K562 (cell line): ENCODE results near the gene TSHR. TPM values are rescaled to one million over a fixed set of nuclear protein-coding genes. Genes with fewer than 3 reads are reported as not detected.

Experiments used
- CBFB ChIP-seq: sonication (generic); formaldehyde crosslinking; IDR thresholded peaks from 2 replicates; pipeline ENCODE4 v1.4.0; 2020; ENCODE audit warnings: mild to moderate bottlenecking, missing genetic modification reagents
- CBX5 ChIP-seq: IDR thresholded peaks from 2 replicates; pipeline ENCODE4 v1.6.1; 2014; ENCODE audit warnings: low read depth, borderline replicate concordance
- ELF1 ChIP-seq: fragments of 200-800 bp; sonication (Bioruptor generic); IDR thresholded peaks from 2 replicates; pipeline ENCODE4 v1.6.1; 2016; ENCODE audit warnings: missing genetic modification characterization, missing compliant biosample characterization
- KDM2B ChIP-seq: fragments of 250-450 bp; sonication (Bioruptor Pico); IDR thresholded peaks from 2 replicates; pipeline ENCODE4 v1.8.0; 2021; ENCODE audit warnings: mild to moderate bottlenecking, moderate library complexity
- KDM5B ChIP-seq: fragments of 200-600 bp; sonication (generic); IDR thresholded peaks from 2 replicates; pipeline ENCODE4 v1.6.1; 2012; ENCODE audit warnings: low read depth, mild to moderate bottlenecking, moderate library complexity, low read length, control low read depth, inconsistent platforms; ENCODE audit not compliant: insufficient replicate concordance
- NFIX ChIP-seq: fragments of 250-450 bp; sonication (Bioruptor Pico); IDR thresholded peaks from 2 replicates; pipeline ENCODE4 v1.4.0; 2020; ENCODE audit warnings: low read depth, mild to moderate bottlenecking, moderate library complexity
- NFRKB ChIP-seq: fragments of 450-650 bp; IDR thresholded peaks from 2 replicates; pipeline ENCODE4 v1.6.1; 2016; ENCODE audit warnings: low read depth
- PHB2 ChIP-seq: fragments of 450-650 bp; IDR thresholded peaks from 2 replicates; pipeline ENCODE4 v1.6.1; 2017; ENCODE audit warnings: low read depth
- POLR2G ChIP-seq: fragments of 200-400 bp; formaldehyde crosslinking; IDR thresholded peaks from 2 replicates; pipeline ENCODE4 v1.6.1; 2017; ENCODE audit warnings: low read depth, mild to moderate bottlenecking, antibody characterized with exemption, low read length, moderate library complexity
- RFX7 ChIP-seq: fragments of 250-450 bp; sonication (Bioruptor Pico); IDR thresholded peaks from 2 replicates; pipeline ENCODE4 v1.5.1; 2021; ENCODE audit warnings: mild to moderate bottlenecking
- SMC3 ChIP-seq: conservative IDR thresholded peaks from 2 replicates; pipeline ENCODE4 v1.6.1; 2011; ENCODE audit warnings: low read depth, low read length, improper control_type of control experiment; ENCODE audit not compliant: insufficient read depth
- ZC3H8 ChIP-seq: fragments of 450-650 bp; IDR thresholded peaks from 2 replicates; pipeline ENCODE4 v1.6.1; 2017
- ZNF766 ChIP-seq: fragments of 200-800 bp; sonication (Bioruptor generic); conservative IDR thresholded peaks from 2 replicates; pipeline ENCODE4 v1.6.1; 2016; ENCODE audit warnings: missing genetic modification characterization, missing compliant biosample characterization
- polyA plus RNA-seq, 8 experiments: library from polyadenylated mRNA; depleted of rRNA in 4 of 8; stranded (reverse) in 5 of 8; unstranded in 3 of 8; fragments of >200 nt; fragmentation: Nextera tagmentation in 2 of 8; fragmentation: Illumina TruSeq in 1 of 8; extraction: Ambion mirVana in 2 of 8; extraction: Trizol in 1 of 8; gene quantifications; 2 replicates each; pipeline versions ENCODE4 v1.2.1 to v1.2.3, GENCODE V29; 2011 to 2014; ENCODE audit warnings: inconsistent platforms in 1 of 8, missing spikeins in 1 of 8
- total RNA-seq, 7 experiments: library from RNA; depleted of rRNA in 6 of 7; stranded (reverse); fragments of >200 nt in 6 of 7; fragmentation: Illumina TruSeq in 2 of 7; extraction: Trizol in 2 of 7; gene quantifications; 2 replicates each; pipeline versions ENCODE4 v1.2.1 to v1.2.3, GENCODE V29; 2011 to 2021; ENCODE audit warnings: low replicate concordance in 1 of 7
- TF ChIP-seq, protein P1 (sequence below): sonication (generic); formaldehyde crosslinking; IDR thresholded peaks from 2 replicates; pipeline ENCODE4 v1.8.1; 2023; ENCODE audit warnings: mild to moderate bottlenecking, missing genetic modification reagents
- TF ChIP-seq, protein P2 (sequence below), 2 experiments: IDR thresholded peaks in 1 of 2; conservative IDR thresholded peaks in 1 of 2; 2 replicates each; pipeline ENCODE4 v1.6.1; 2016; ENCODE audit warnings: low read depth in 2 of 2, mild to moderate bottlenecking in 1 of 2, missing compliant biosample characterization in 1 of 2, missing genetic modification characterization in 1 of 2, moderate library complexity in 1 of 2
- TF ChIP-seq, protein P3 (sequence below), 2 experiments: IDR thresholded peaks; 2 replicates each; pipeline ENCODE4 v1.6.1; 2012; ENCODE audit warnings: improper control_type of control experiment in 2 of 2, low read depth in 2 of 2, low read length in 2 of 2, borderline replicate concordance in 1 of 2
- TF ChIP-seq, protein P4 (sequence below): fragments of 450-650 bp; IDR thresholded peaks from 2 replicates; pipeline ENCODE4 v1.6.1; 2016; ENCODE audit warnings: low read depth, mild to moderate bottlenecking, moderate library complexity
- TF ChIP-seq, protein P5 (sequence below): sonication (generic); formaldehyde crosslinking; IDR thresholded peaks from 2 replicates; pipeline ENCODE4 v1.9.0; 2022; ENCODE audit warnings: mild to moderate bottlenecking, missing genetic modification reagents

The TSHR gene
- total and polyA plus RNA-seq, 9 of the 15 experiments (the other 6 are each of a cell fraction or from before 2014, with no cell fraction given), result 0.01 to 0.10 TPM; not detected in 7

DNA sequence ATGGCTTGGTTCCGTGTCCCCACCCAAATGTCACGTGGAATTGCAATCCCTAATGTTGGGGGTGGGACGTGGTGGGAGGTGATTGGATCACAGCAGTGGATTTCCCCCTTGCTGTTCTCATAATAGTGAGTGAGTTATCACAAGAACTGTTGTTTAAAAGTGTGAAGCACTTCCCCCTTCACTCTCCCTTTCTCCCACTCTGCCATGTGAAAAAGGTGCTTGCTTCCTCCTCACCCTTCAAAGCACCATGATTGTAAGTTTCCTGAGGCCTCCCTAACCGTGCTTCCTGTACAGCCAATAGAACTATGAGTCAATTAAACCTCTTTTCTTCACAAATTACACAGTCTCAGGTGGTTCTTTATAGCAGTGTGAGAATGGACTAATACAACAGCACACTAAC, 8.6 kb upstream of the TSHR start (continued):
- TF ChIP-seq, protein P1, sequence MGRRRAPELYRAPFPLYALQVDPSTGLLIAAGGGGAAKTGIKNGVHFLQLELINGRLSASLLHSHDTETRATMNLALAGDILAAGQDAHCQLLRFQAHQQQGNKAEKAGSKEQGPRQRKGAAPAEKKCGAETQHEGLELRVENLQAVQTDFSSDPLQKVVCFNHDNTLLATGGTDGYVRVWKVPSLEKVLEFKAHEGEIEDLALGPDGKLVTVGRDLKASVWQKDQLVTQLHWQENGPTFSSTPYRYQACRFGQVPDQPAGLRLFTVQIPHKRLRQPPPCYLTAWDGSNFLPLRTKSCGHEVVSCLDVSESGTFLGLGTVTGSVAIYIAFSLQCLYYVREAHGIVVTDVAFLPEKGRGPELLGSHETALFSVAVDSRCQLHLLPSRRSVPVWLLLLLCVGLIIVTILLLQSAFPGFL (CRISPR knock-in tag), result no peak
- TF ChIP-seq ZNF766 (CRISPR knock-in tag), result no peak
- no peak for TF ChIP-seq POLR2G
- no peak for TF ChIP-seq SMC3
- TF ChIP-seq KDM2B (CRISPR knock-in tag), result no peak
- TF ChIP-seq, protein P2, sequence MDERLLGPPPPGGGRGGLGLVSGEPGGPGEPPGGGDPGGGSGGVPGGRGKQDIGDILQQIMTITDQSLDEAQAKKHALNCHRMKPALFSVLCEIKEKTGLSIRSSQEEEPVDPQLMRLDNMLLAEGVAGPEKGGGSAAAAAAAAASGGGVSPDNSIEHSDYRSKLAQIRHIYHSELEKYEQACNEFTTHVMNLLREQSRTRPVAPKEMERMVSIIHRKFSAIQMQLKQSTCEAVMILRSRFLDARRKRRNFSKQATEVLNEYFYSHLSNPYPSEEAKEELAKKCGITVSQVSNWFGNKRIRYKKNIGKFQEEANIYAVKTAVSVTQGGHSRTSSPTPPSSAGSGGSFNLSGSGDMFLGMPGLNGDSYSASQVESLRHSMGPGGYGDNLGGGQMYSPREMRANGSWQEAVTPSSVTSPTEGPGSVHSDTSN (CRISPR knock-in tag; IDR thresholded peaks at IDR 0.05; ENCODE audit: low read depth), result no peak
- TF ChIP-seq, protein P2 (tag; conservative IDR thresholded peaks at IDR 0.05; ENCODE audit: low read depth), result no peak
- no peak for TF ChIP-seq NFIX
- no peak for TF ChIP-seq KDM5B
- TF ChIP-seq PHB2, result no peak
- TF ChIP-seq, protein P3, sequence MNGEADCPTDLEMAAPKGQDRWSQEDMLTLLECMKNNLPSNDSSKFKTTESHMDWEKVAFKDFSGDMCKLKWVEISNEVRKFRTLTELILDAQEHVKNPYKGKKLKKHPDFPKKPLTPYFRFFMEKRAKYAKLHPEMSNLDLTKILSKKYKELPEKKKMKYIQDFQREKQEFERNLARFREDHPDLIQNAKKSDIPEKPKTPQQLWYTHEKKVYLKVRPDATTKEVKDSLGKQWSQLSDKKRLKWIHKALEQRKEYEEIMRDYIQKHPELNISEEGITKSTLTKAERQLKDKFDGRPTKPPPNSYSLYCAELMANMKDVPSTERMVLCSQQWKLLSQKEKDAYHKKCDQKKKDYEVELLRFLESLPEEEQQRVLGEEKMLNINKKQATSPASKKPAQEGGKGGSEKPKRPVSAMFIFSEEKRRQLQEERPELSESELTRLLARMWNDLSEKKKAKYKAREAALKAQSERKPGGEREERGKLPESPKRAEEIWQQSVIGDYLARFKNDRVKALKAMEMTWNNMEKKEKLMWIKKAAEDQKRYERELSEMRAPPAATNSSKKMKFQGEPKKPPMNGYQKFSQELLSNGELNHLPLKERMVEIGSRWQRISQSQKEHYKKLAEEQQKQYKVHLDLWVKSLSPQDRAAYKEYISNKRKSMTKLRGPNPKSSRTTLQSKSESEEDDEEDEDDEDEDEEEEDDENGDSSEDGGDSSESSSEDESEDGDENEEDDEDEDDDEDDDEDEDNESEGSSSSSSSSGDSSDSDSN (IDR thresholded peaks at IDR 0.05; ENCODE audit: borderline replicate concordance in 1 of 2, low read depth in 2 of 2, low read length in 2 of 2), result no peak
- no peak for TF ChIP-seq NFRKB
- no peak for TF ChIP-seq CBX5
- no peak for TF ChIP-seq ELF1 (tag)
- no peak for TF ChIP-seq ZC3H8
- no peak for TF ChIP-seq RFX7 (CRISPR knock-in tag)
- no peak for TF ChIP-seq CBFB
- TF ChIP-seq, protein P4, sequence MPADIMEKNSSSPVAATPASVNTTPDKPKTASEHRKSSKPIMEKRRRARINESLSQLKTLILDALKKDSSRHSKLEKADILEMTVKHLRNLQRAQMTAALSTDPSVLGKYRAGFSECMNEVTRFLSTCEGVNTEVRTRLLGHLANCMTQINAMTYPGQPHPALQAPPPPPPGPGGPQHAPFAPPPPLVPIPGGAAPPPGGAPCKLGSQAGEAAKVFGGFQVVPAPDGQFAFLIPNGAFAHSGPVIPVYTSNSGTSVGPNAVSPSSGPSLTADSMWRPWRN, result no peak
- TF ChIP-seq, protein P5, sequence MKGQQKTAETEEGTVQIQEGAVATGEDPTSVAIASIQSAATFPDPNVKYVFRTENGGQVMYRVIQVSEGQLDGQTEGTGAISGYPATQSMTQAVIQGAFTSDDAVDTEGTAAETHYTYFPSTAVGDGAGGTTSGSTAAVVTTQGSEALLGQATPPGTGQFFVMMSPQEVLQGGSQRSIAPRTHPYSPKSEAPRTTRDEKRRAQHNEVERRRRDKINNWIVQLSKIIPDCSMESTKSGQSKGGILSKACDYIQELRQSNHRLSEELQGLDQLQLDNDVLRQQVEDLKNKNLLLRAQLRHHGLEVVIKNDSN (CRISPR knock-in tag), result no peak
